Small intestine (tissue), 7 donors: ENCODE measurements around the gene SKOR2. TPM values are rescaled to one million over a fixed set of nuclear protein-coding genes. Genes with fewer than 3 reads are reported as not detected.

Experiments used
- DNase-seq, 2 donors: peaks; one replicate each; pipeline versions ENCODE4 v3.0.0 to v3.0.0-alpha.2; 2013
- FAIRE-seq: peaks from 2 replicates; lab custom pipeline; 2012; peaks lifted over from hg19 to GRCh38; lab: Jason Lieb, UNC
- H3K27ac ChIP-seq, 3 donors: one replicate each; pipeline ENCODE4 v1.5.1; 2013; ENCODE audit warnings: low read length in 2 of 3, mild to moderate bottlenecking in 2 of 3, control low read depth in 1 of 3, inconsistent platforms in 1 of 3, low read depth in 1 of 3, moderate library complexity in 1 of 3
- H3K27me3 ChIP-seq, 3 donors: one replicate each; pipeline ENCODE4 v1.6.1; 2013; ENCODE audit warnings: low read length in 3 of 3, inconsistent platforms in 1 of 3; ENCODE audit not compliant: control insufficient read depth in 3 of 3, insufficient read depth in 3 of 3
- H3K36me3 ChIP-seq, 3 donors: one replicate each; pipeline ENCODE4 v1.6.1; 2013; ENCODE audit warnings: low read length in 3 of 3, inconsistent platforms in 1 of 3, low read depth in 1 of 3, mild to moderate bottlenecking in 1 of 3, moderate library complexity in 1 of 3; ENCODE audit not compliant: control insufficient read depth in 3 of 3, insufficient read depth in 2 of 3
- H3K4me1 ChIP-seq, 3 donors: one replicate each; pipeline ENCODE4 v1.6.1; 2013; ENCODE audit warnings: low read length in 2 of 3, inconsistent platforms in 1 of 3, low read depth in 1 of 3, mild to moderate bottlenecking in 1 of 3, moderate library complexity in 1 of 3; ENCODE audit not compliant: control insufficient read depth in 3 of 3, insufficient read depth in 2 of 3
- H3K4me3 ChIP-seq, 3 donors: one replicate each; pipeline ENCODE4 v1.5.1; 2013; ENCODE audit warnings: low read length in 3 of 3, control low read depth in 1 of 3, inconsistent platforms in 1 of 3, low read depth in 1 of 3, mild to moderate bottlenecking in 1 of 3, moderate library complexity in 1 of 3
- H3K9me3 ChIP-seq, 2 donors: one replicate each; pipeline ENCODE4 v1.6.1; 2013; ENCODE audit warnings: low read depth in 1 of 2, low read length in 1 of 2; ENCODE audit not compliant: control insufficient read depth in 2 of 2, insufficient read depth in 1 of 2
- whole genome bisulfite sequencing, 3 donors: extraction: QIAGEN DNeasy Blood & Tissue Kit; methylation state at CpG; one replicate each; pipeline ENCODE4 v1.1.7; 2013; 5-methylcytosine and 5-hydroxymethylcytosine counted together
- polyA plus RNA-seq, 4 donors: library from polyadenylated mRNA; stranded (reverse) in 3 of 4; unstranded in 1 of 4; fragments of 200-250 nt in 3 of 4; fragments of 120-200 nt in 1 of 4; gene quantifications; one replicate each; pipeline versions ENCODE4 v1.2.1 to v1.2.3, GENCODE V29; 2013
- donor health status: healthy with polysubstance abuse.
- donor health status: control.
- donor health status: control.
- donor health status: Bipolar disorder and iron deficiency.
- donor health status: healthy.

SKOR2 gene
- polyA plus RNA-seq, 4 donors: not detected

- DNase-seq (no peak), FAIRE-seq (no peak)
- WGBS, 3 donors: 58 to 65% (median 62%) methylated on average over 6 of the region's 6 CpGs
- H3K27ac ChIP-seq: no peak overlapping the region
- H3K9me3 ChIP-seq: no peaks in the 10 kb centered on the region
- no peaks in the 10 kb centered on the region for H3K4me1 ChIP-seq
- H3K36me3 ChIP-seq: no peaks in the 10 kb centered on the region
- H3K27me3 ChIP-seq: no peaks in the 10 kb centered on the region
- no peak overlapping the region for H3K4me3 ChIP-seq
Measured at GRCh38 chr18:47284721-47285395, 33.4 kb upstream of the SKOR2 start.

GRCh38 chr18:47283476-47283875 lies 32.0 kb upstream of the SKOR2 start:
- DNase-seq: peak in 1 of 2 donors; percentile 19
- 36 to 44% (median 39%) methylated on average over 5 of the region's 5 CpGs for WGBS, 3 donors
- FAIRE-seq: no peak

GRCh38 chr18:47280121-47280520 lies 28.7 kb upstream of the SKOR2 start:
- no peaks in the 10 kb centered on the region for H3K4me1 ChIP-seq
- H3K27ac ChIP-seq: no peak overlapping the region
- no peaks in the 10 kb centered on the region for H3K9me3 ChIP-seq
- H3K36me3 ChIP-seq: no peaks in the 10 kb centered on the region
- DNase-seq (no peak), FAIRE-seq (no peak)
- H3K4me3 ChIP-seq: no peak overlapping the region
- H3K27me3 ChIP-seq: peaks cover 0 to 2% (median under 1%) of the 10 kb centered on the region in 3 donors
- 54 to 62% (median 54%) methylated on average over 3 of the region's 3 CpGs for WGBS, 3 donors

More at GRCh38 chr18:47283476-47283875, 32.0 kb upstream of the SKOR2 start:
- H3K36me3 ChIP-seq: no peaks in the 10 kb centered on the region
- no peaks in the 10 kb centered on the region for H3K4me1 ChIP-seq
- no peaks in the 10 kb centered on the region for H3K9me3 ChIP-seq
- no peaks in the 10 kb centered on the region for H3K27me3 ChIP-seq
- no peak overlapping the region for H3K27ac ChIP-seq
- H3K4me3 ChIP-seq: no peak overlapping the region

GRCh38 chr18:47274961-47275360 lies 23.5 kb upstream of the SKOR2 start:
- Histone ChIP-seq H3K4me1 (no peaks in the 10 kb centered on the region), H3K4me3 (no peak overlapping the region), H3K9me3 (no peaks in the 10 kb centered on the region), H3K27me3 (peaks cover 0 to 4% (median 3%) of the 10 kb centered on the region in 3 donors), H3K27ac (no peak overlapping the region), H3K36me3 (no peaks in the 10 kb centered on the region)
- FAIRE-seq (no peak), DNase-seq (no peak)
- WGBS, 3 donors: 46 to 51% (median 50%) methylated on average over 9 of the region's 9 CpGs

GRCh38 chr18:47265197-47265596 lies 13.7 kb upstream of the SKOR2 start:
- WGBS, 3 donors: 40 to 65% (median 48%) methylated on average over 1 of the region's 1 CpG
- Histone ChIP-seq H3K4me3 (no peak overlapping the region), H3K4me1 (no peaks in the 10 kb centered on the region), H3K9me3 (peaks cover 0 to 4% of the 10 kb centered on the region in 2 donors), H3K27ac (no peak overlapping the region), H3K27me3 (peaks cover 15 to 62% (median 44%) of the 10 kb centered on the region in 3 donors), H3K36me3 (no peaks in the 10 kb centered on the region)
- FAIRE-seq: no peak
- no peak for DNase-seq

- no peak overlapping the region for H3K27ac ChIP-seq
- peaks cover 15 to 68% (median 49%) of the 10 kb centered on the region in 3 donors for H3K27me3 ChIP-seq
- FAIRE-seq: no peak
- no peaks in the 10 kb centered on the region for H3K4me1 ChIP-seq
- DNase-seq: no peak
- H3K9me3 ChIP-seq: peaks cover 0 to 8% of the 10 kb centered on the region in 2 donors
- no peaks in the 10 kb centered on the region for H3K36me3 ChIP-seq
- 8 to 16% (median 9%) methylated on average over 10 of the region's 10 CpGs for WGBS, 3 donors
- H3K4me3 ChIP-seq: no peak overlapping the region
Measured at GRCh38 chr18:47264308-47264700, 12.8 kb upstream of the SKOR2 start.

GRCh38 chr18:47263430-47264307 lies 12.2 kb upstream of the SKOR2 start:
- no peak overlapping the region for H3K27ac ChIP-seq
- peaks cover 15 to 75% (median 53%) of the 10 kb centered on the region in 3 donors for H3K27me3 ChIP-seq
- FAIRE-seq (no peak), DNase-seq (no peak)
- no peaks in the 10 kb centered on the region for H3K36me3 ChIP-seq
- H3K4me3 ChIP-seq: no peak overlapping the region
- H3K4me1 ChIP-seq: no peaks in the 10 kb centered on the region
- H3K9me3 ChIP-seq: peaks cover 0 to 8% of the 10 kb centered on the region in 2 donors
- 5 to 13% (median 10%) methylated on average over 64 to 69 of the region's 69 CpGs for WGBS, 3 donors

GRCh38 chr18:47263150-47263429 lies 11.6 kb upstream of the SKOR2 start:
- Histone ChIP-seq H3K27ac (no peak overlapping the region), H3K4me3 (no peak overlapping the region), H3K9me3 (peaks cover 0 to 8% of the 10 kb centered on the region in 2 donors), H3K36me3 (no peaks in the 10 kb centered on the region), H3K4me1 (no peaks in the 10 kb centered on the region), H3K27me3 (peaks cover 15 to 74% (median 53%) of the 10 kb centered on the region in 3 donors)
- WGBS, 3 donors: 6 to 19% (median 14%) methylated on average over 16 of the region's 16 CpGs
- FAIRE-seq (no peak), DNase-seq (no peak)
